Liver (tissue), 9 donors: ENCODE measurements around the gene WFIKKN2. TPM values are rescaled to one million over a fixed set of nuclear protein-coding genes. Genes with fewer than 3 reads are reported as not detected.
"Not testable (repeated sequence)": the region's sequence is repeated elsewhere in the genome, so short reads cannot be mapped to it uniquely, and the experiment has no call there.

Experiments
- DNase-seq: peaks from one replicate; pipeline ENCODE4 v3.0.0-alpha.2; 2017; ENCODE audit warnings: low spot score
- H3K27ac ChIP-seq, 2 donors: one replicate each; pipeline ENCODE4 v1.7.0; 2013; ENCODE audit warnings: inconsistent platforms in 2 of 2, low read length in 2 of 2, control low read depth in 1 of 2, low read depth in 1 of 2, mild to moderate bottlenecking in 1 of 2
- H3K27me3 ChIP-seq, 4 donors: one replicate each; pipeline versions ENCODE4 v1.6.1 to v1.7.0; 2013; ENCODE audit warnings: low read length in 3 of 4, inconsistent platforms in 1 of 4, mild to moderate bottlenecking in 1 of 4, moderate library complexity in 1 of 4; ENCODE audit not compliant: control insufficient read depth in 4 of 4, insufficient read depth in 4 of 4
- H3K36me3 ChIP-seq, 4 donors: one replicate each; pipeline versions ENCODE4 v1.6.1 to v1.7.0; 2013; ENCODE audit warnings: low read length in 3 of 4, mild to moderate bottlenecking in 3 of 4, low read depth in 1 of 4, moderate library complexity in 1 of 4; ENCODE audit not compliant: control insufficient read depth in 4 of 4, insufficient read depth in 3 of 4
- H3K4me1 ChIP-seq, 4 donors: one replicate each; pipeline versions ENCODE4 v1.6.1 to v1.7.0; 2013; ENCODE audit warnings: low read length in 3 of 4, mild to moderate bottlenecking in 3 of 4, moderate library complexity in 1 of 4; ENCODE audit not compliant: control insufficient read depth in 4 of 4, insufficient read depth in 4 of 4
- H3K4me3 ChIP-seq, 3 donors: one replicate each; pipeline versions ENCODE4 v1.6.1 to v1.7.0; 2013; ENCODE audit warnings: low read length in 3 of 3, control low read depth in 1 of 3, low read depth in 1 of 3, mild to moderate bottlenecking in 1 of 3
- H3K9ac ChIP-seq, 2 donors: one replicate each; pipeline ENCODE4 v1.7.0; 2013; ENCODE audit warnings: low read length in 2 of 2, mild to moderate bottlenecking in 2 of 2, moderate library complexity in 2 of 2, control low read depth in 1 of 2, low read depth in 1 of 2
- H3K9me3 ChIP-seq, 4 donors: one replicate each; pipeline versions ENCODE4 v1.6.1 to v1.7.0; 2013; ENCODE audit warnings: low read length in 3 of 4; ENCODE audit not compliant: control insufficient read depth in 4 of 4
- ATF3 ChIP-seq: IDR thresholded peaks from 2 replicates; pipeline ENCODE4 v1.6.1; 2016; ENCODE audit warnings: antibody characterized with exemption
- EGR1 ChIP-seq, 2 donors: IDR thresholded peaks; 2 replicates each; pipeline ENCODE4 v1.6.1; 2016 to 2018; ENCODE audit warnings: antibody characterized with exemption in 2 of 2, low read depth in 2 of 2
- FOXA2 ChIP-seq: IDR thresholded peaks from 2 replicates; pipeline ENCODE4 v1.6.1; 2016; ENCODE audit warnings: antibody characterized with exemption
- GABPA ChIP-seq, 2 donors: IDR thresholded peaks in 1 of 2; conservative IDR thresholded peaks in 1 of 2; 2 replicates each; pipeline ENCODE4 v1.6.1; 2016; ENCODE audit warnings: antibody characterized with exemption in 2 of 2, mild to moderate bottlenecking in 1 of 2, moderate library complexity in 1 of 2
- HNF4A ChIP-seq, 2 donors: conservative IDR thresholded peaks; 2 replicates each; pipeline ENCODE4 v1.6.1; 2016; ENCODE audit warnings: antibody characterized with exemption in 2 of 2, mild to moderate bottlenecking in 2 of 2
- HNF4G ChIP-seq: IDR thresholded peaks from 2 replicates; pipeline ENCODE4 v1.6.1; 2016; ENCODE audit warnings: antibody characterized with exemption
- JUND ChIP-seq, 2 donors: IDR thresholded peaks; 2 replicates each; pipeline ENCODE4 v1.6.1; 2016; ENCODE audit warnings: antibody characterized with exemption in 2 of 2
- MAX ChIP-seq: IDR thresholded peaks from 2 replicates; pipeline ENCODE4 v1.6.1; 2016; ENCODE audit warnings: antibody characterized with exemption
- NR2F2 ChIP-seq: IDR thresholded peaks from 2 replicates; pipeline ENCODE4 v1.6.1; 2016; ENCODE audit warnings: antibody characterized with exemption
- RXRA ChIP-seq, 2 donors: IDR thresholded peaks; 2 replicates each; pipeline ENCODE4 v1.6.1; 2017 to 2018; ENCODE audit warnings: antibody characterized with exemption in 2 of 2, mild to moderate bottlenecking in 1 of 2
- SP1 ChIP-seq: IDR thresholded peaks from 2 replicates; pipeline ENCODE4 v1.6.1; 2018; ENCODE audit warnings: antibody characterized with exemption, mild to moderate bottlenecking
- TAF1 ChIP-seq: conservative IDR thresholded peaks from 2 replicates; pipeline ENCODE4 v1.6.1; 2016; ENCODE audit warnings: antibody characterized with exemption, mild to moderate bottlenecking
- ZBTB33 ChIP-seq: IDR thresholded peaks from 2 replicates; pipeline ENCODE4 v1.6.1; 2016; ENCODE audit warnings: antibody characterized with exemption
- WGBS: extraction: QIAGEN DNeasy Blood & Tissue Kit; methylation state at CpG from one replicate; pipeline ENCODE4 v1.1.7; 2013; 5-methylcytosine and 5-hydroxymethylcytosine counted together
- polyA plus RNA-seq, 2 donors: library from polyadenylated mRNA; stranded (reverse) in 1 of 2; unstranded in 1 of 2; fragments of 200-250 nt in 1 of 2; fragments of >200 nt in 1 of 2; fragmentation: Nextera tagmentation in 1 of 2; extraction: Ambion mirVana in 1 of 2; gene quantifications; one replicate each; pipeline versions ENCODE4 v1.2.1 to v1.2.3, GENCODE V29; 2013 to 2015
- total RNA-seq, 2 donors: library from RNA; depleted of rRNA; stranded (reverse); fragments of >200 nt; gene quantifications; one replicate each; pipeline ENCODE4 v1.2.3, GENCODE V29; 2014
- donor health status: healthy.
- donor health status: healthy.
- donor health status: healthy.
- donor health status: healthy.
- donor health status: healthy.

The WFIKKN2 gene
- total and polyA plus RNA-seq, 4 donors: 0.02 to 0.19 (median 0.07) TPM; not detected in 1

GRCh38 chr17:50803676-50804075 lies 31.7 kb upstream of the WFIKKN2 start:
- TF ChIP-seq TAF1 (no peak), HNF4A (conservative IDR thresholded peaks at IDR 0.05) (no peak), SP1 (no peak), GABPA (IDR thresholded peaks at IDR 0.05 in 1 of 2, conservative IDR thresholded peaks at IDR 0.05 in 1 of 2) (no peak), ATF3 (no peak), MAX (no peak), NR2F2 (no peak), EGR1 (IDR thresholded peaks at IDR 0.05; ENCODE audit: low read depth in 2 of 2) (no peak), HNF4G (no peak), ZBTB33 (no peak)
- H3K27me3 ChIP-seq: no peaks in the 10 kb centered on the region
- H3K27ac ChIP-seq: peak overlapping the region in 1 of 2 donors; percentile 49
- 80% methylated on average over 6 of the region's 6 CpGs for WGBS
- no peak overlapping the region for H3K9ac ChIP-seq
- H3K9me3 ChIP-seq: no peaks in the 10 kb centered on the region
- no peak for DNase-seq
- no peaks in the 10 kb centered on the region for H3K36me3 ChIP-seq
- H3K4me1 ChIP-seq: peaks cover 9 to 55% (median 25%) of the 10 kb centered on the region in 4 donors
- H3K4me3 ChIP-seq: no peak overlapping the region

- WGBS: 81% methylated on average over 13 of the region's 13 CpGs
- H3K27me3 ChIP-seq, H3K36me3 ChIP-seq, H3K9ac ChIP-seq, H3K4me3 ChIP-seq, H3K9me3 ChIP-seq, DNase-seq: not testable (repeated sequence)
- Histone ChIP-seq H3K4me1 (peaks cover 9 to 55% (median 28%) of the 10 kb centered on the region in 4 donors), H3K27ac (peak overlapping the region in 1 of 2 donors; percentile 56)
Measured at GRCh38 chr17:50804749-50805475, 30.5 kb upstream of the WFIKKN2 start.

GRCh38 chr17:50805486-50805885 lies 29.9 kb upstream of the WFIKKN2 start:
- H3K36me3 ChIP-seq: no peaks in the 10 kb centered on the region
- peaks cover 9 to 55% (median 28%) of the 10 kb centered on the region in 4 donors for H3K4me1 ChIP-seq
- 40% methylated on average over 6 of the region's 6 CpGs for WGBS
- H3K27ac ChIP-seq: peak overlapping the region in 1 of 2 donors; percentile 56
- H3K9ac ChIP-seq: no peak overlapping the region
- no peaks in the 10 kb centered on the region for H3K27me3 ChIP-seq
- no peak overlapping the region for H3K4me3 ChIP-seq
- TF ChIP-seq FOXA2: peak; percentile 60
- no peak for TF ChIP-seq JUND (IDR thresholded peaks at IDR 0.05)
- TF ChIP-seq HNF4A (conservative IDR thresholded peaks at IDR 0.05): peak in 1 of 2 donors; percentile 44
- TF ChIP-seq RXRA (IDR thresholded peaks at IDR 0.05): peak in 1 of 2 donors; percentile 40
- no peak for DNase-seq
- no peaks in the 10 kb centered on the region for H3K9me3 ChIP-seq
